Measurements from ENCODE around the gene FYN. TPM values are rescaled to one million over a fixed set of nuclear protein-coding genes. Genes with fewer than 3 reads are reported as not detected.

FYN gene
- polyA plus RNA-seq, 2 of the 4 experiments (the other 2 are of a cell fraction), result 3.5 to 3.7 TPM

DNA sequence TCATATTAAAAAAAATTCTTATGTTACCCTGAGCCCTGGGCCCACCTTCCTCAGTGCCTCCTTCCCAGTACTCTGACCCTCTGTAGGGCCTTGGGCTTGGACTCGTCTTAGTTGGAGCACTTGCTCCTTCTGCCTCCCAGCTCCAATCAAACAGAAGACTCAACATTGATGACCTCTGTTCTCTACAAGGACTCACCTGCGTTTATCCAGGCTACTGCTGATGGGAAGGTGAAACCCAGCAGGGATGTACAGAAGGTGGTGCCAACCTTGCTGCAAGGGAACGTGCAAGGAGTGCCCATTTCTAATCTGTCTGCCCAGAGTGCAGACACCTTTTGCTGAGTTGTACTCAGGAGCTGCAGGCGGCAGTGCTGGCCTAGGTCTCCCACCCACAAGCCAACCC, 38.9 kb downstream of the FYN start:
- ChIA-PET CTCF (no interaction called here), POLR2A (no interaction called here)
- ATAC-seq, result no peak

DNA sequence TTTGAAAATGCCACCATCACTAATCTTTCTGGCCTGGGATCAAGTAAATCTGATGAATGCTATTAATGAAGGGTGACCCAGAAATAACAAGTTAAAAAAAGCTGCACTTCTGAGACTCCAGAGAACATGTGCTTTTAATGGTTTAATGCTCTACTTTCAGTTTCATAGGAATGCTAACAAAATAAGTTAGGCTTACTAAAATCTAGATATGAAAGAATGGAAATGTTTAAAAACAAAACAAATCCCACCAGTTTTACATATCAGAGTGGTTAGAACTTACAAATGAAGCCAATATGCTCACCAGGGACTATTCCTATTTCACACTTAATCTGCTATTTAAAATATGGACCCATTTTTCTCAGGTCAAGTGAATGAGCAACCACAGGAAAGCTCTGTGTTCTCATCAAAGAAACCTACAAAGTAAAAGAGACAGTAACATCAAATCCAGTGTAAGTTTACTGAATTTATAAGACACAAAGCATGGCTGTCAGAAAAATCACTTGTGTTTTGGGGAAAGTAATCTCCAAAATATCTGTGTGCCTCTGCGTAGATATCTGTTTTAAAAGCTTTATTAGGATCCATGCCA, 40.3 kb downstream of the FYN start:
- Histone ChIP-seq H3K4me2 (no peak overlapping the region), H3K4me1 (no peaks in the 10 kb centered on the region), H3K27ac (no peak overlapping the region), H3K4me3 (no peak overlapping the region), H3K9me3 (no peaks in the 10 kb centered on the region)
- no peak for FAIRE-seq
- no peak for TF ChIP-seq ZC3H11A (IDR thresholded peaks at IDR 0.05)
- TF ChIP-seq FOSL2 (IDR thresholded peaks at IDR 0.05), result no peak
- TF ChIP-seq FOSL2 (CRISPR knock-in tag; IDR thresholded peaks at IDR 0.05), result no peak
- no peak for TF ChIP-seq HOXB13 (CRISPR knock-in tag; IDR thresholded peaks at IDR 0.05; ENCODE audit: low read depth)
- no peak for TF ChIP-seq ZFP36 (IDR thresholded peaks at IDR 0.05; ENCODE audit: borderline replicate concordance, partially characterized antibody)
- TF ChIP-seq POLR2AphosphoS2 (conservative IDR thresholded peaks at IDR 0.05; ENCODE audit: low read length), result no peak
- TF ChIP-seq EHF (CRISPR knock-in tag; IDR thresholded peaks at IDR 0.05), result no peak
- no peak for TF ChIP-seq JUN (IDR thresholded peaks at IDR 0.05)
- TF ChIP-seq MAFK (IDR thresholded peaks at IDR 0.05; ENCODE audit: partially characterized antibody), result no peak
- no peak for TF ChIP-seq HOXA7 (CRISPR knock-in tag; IDR thresholded peaks at IDR 0.05)
- TF ChIP-seq, protein P1, sequence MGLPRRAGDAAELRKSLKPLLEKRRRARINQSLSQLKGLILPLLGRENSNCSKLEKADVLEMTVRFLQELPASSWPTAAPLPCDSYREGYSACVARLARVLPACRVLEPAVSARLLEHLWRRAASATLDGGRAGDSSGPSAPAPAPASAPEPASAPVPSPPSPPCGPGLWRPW (IDR thresholded peaks at IDR 0.05), result no peak
- no peak for TF ChIP-seq BHLHE40 (IDR thresholded peaks at IDR 0.05; ENCODE audit: low read depth, low read length)
- no peak for TF ChIP-seq TP53 (CRISPR knock-in tag; IDR thresholded peaks at IDR 0.05)
- TF ChIP-seq, protein P2, sequence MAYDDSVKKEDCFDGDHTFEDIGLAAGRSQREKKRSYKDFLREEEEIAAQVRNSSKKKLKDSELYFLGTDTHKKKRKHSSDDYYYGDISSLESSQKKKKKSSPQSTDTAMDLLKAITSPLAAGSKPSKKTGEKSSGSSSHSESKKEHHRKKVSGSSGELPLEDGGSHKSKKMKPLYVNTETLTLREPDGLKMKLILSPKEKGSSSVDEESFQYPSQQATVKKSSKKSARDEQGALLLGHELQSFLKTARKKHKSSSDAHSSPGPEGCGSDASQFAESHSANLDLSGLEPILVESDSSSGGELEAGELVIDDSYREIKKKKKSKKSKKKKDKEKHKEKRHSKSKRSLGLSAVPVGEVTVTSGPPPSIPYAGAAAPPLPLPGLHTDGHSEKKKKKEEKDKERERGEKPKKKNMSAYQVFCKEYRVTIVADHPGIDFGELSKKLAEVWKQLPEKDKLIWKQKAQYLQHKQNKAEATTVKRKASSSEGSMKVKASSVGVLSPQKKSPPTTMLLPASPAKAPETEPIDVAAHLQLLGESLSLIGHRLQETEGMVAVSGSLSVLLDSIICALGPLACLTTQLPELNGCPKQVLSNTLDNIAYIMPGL (CRISPR knock-in tag; IDR thresholded peaks at IDR 0.05; ENCODE audit: borderline replicate concordance), result no peak
- DNase-seq (ENCODE audit: low read depth in 1 of 2, low spot score in 1 of 2), result no peak
- 82% methylated on average over 1 of the region's 1 CpG for WGBS (ENCODE audit: missing lambda C conversion rate)
- ChIA-PET POLR2A (no interaction called here), CTCF (no interaction called here)
- ATAC-seq, result no peak

More for the DNA sequence above, 38.9 kb downstream of the FYN start:
- no peak overlapping the region for H3K27ac ChIP-seq
- H3K4me3 ChIP-seq, result no peak overlapping the region
- H3K4me1 ChIP-seq, result no peaks in the 10 kb centered on the region
- FAIRE-seq, result no peak
- 41% methylated on average over 3 of the region's 4 CpGs for WGBS (ENCODE audit: missing lambda C conversion rate)
- H3K4me2 ChIP-seq, result no peak overlapping the region
- H3K9me3 ChIP-seq, result no peaks in the 10 kb centered on the region
- TF ChIP-seq, protein P3, sequence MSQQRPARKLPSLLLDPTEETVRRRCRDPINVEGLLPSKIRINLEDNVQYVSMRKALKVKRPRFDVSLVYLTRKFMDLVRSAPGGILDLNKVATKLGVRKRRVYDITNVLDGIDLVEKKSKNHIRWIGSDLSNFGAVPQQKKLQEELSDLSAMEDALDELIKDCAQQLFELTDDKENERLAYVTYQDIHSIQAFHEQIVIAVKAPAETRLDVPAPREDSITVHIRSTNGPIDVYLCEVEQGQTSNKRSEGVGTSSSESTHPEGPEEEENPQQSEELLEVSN (IDR thresholded peaks at IDR 0.05; ENCODE audit: borderline replicate concordance, low read depth), result no peak
- DNase-seq (ENCODE audit: low read depth in 1 of 2, low spot score in 1 of 2), result no peak

DNA sequence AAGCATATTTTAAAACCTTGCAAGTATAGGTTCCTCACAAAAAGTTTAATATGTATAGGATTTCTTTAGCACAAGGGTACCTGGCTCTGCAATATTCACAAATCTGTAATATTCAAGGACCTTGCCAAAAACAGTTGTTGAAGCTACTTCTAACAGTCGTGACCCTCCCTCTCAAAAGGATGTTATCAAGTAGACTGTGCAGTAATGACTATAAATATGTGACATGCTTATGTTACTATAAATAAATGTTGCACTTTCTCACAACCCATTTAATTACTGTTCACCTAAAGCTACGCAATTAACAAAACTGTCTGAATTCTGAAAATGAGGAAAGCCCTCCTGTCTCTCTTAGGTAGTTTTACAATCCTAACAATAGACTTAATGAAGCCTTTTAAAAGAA, 41.8 kb downstream of the FYN start:
- no peaks in the 10 kb centered on the region for H3K4me1 ChIP-seq
- no peaks in the 10 kb centered on the region for H3K9me3 ChIP-seq
- no peak for ATAC-seq
- ChIA-PET CTCF (interaction anchor here (0.8 kb wide), 1 partner anchor 9 kb away, joined by 3 read pairs; no protein-coding TSS in a partner anchor), POLR2A (no interaction called here)
- no peak overlapping the region for H3K27ac ChIP-seq
- FAIRE-seq, result no peak
- TF ChIP-seq SMC3 (IDR thresholded peaks at IDR 0.05) (no peak), SREBF2 (IDR thresholded peaks at IDR 0.05) (no peak), ZSCAN20 (CRISPR knock-in tag; IDR thresholded peaks at IDR 0.05) (no peak), HOXA7 (CRISPR knock-in tag; IDR thresholded peaks at IDR 0.05) (no peak), KDM1A (IDR thresholded peaks at IDR 0.05; ENCODE audit: low read depth) (no peak), RFX5 (IDR thresholded peaks at IDR 0.05) (no peak), MAZ (IDR thresholded peaks at IDR 0.05; ENCODE audit: borderline replicate concordance, low read depth, low read length) (no peak), POLR2AphosphoS2 (conservative IDR thresholded peaks at IDR 0.05; ENCODE audit: low read length) (no peak), BHLHE40 (IDR thresholded peaks at IDR 0.05; ENCODE audit: low read depth, low read length) (no peak), RNF2 (IDR thresholded peaks at IDR 0.05; ENCODE audit: borderline replicate concordance, low read depth) (no peak), TFCP2L1 (CRISPR knock-in tag; IDR thresholded peaks at IDR 0.05) (no peak)
- TF ChIP-seq, protein P1 (IDR thresholded peaks at IDR 0.05), result no peak
- H3K4me3 ChIP-seq, result no peak overlapping the region
- 54% methylated on average over 2 of the region's 2 CpGs for WGBS (ENCODE audit: missing lambda C conversion rate)
- H3K4me2 ChIP-seq, result no peak overlapping the region
- DNase-seq (ENCODE audit: low read depth in 1 of 2, low spot score in 1 of 2), result no peak
